Fibroblast of mammary gland (primary cell): ENCODE measurements around the gene PRMT3.
"Not testable (repeated sequence)": the region's sequence is repeated elsewhere in the genome, so short reads cannot be mapped to it uniquely, and the experiment has no call there.

Experiments used
- DNase-seq: peaks from one replicate; pipeline ENCODE4 v3.0.0-alpha.2; 2010; ENCODE audit warnings: low read depth
- H3K4me3 ChIP-seq: 2 replicates; pipeline ENCODE4 v1.5.1; 2011; ENCODE audit warnings: low read depth, mild to moderate bottlenecking, low read length, moderate library complexity; ENCODE audit not compliant: control insufficient read depth
- CTCF ChIP-seq: conservative IDR thresholded peaks from 2 replicates; pipeline ENCODE4 v1.5.1; 2011; ENCODE audit warnings: low read depth, low read length, inconsistent platforms; ENCODE audit not compliant: control insufficient read depth, insufficient read depth

PRMT3 gene

GRCh38 chr11:20373568-20374209 lies 13.8 kb upstream of the PRMT3 start:
- H3K4me3 ChIP-seq: no peak overlapping the region
- no peak for DNase-seq
- TF ChIP-seq CTCF: no peak

- no peak overlapping the region for H3K4me3 ChIP-seq
- peak; percentile 51 for DNase-seq
- TF ChIP-seq CTCF: no peak
Measured at GRCh38 chr11:20374741-20375300, 12.7 kb upstream of the PRMT3 start.

- no peak for DNase-seq
- H3K4me3 ChIP-seq: no peak overlapping the region
- TF ChIP-seq CTCF: no peak
Measured at GRCh38 chr11:20376162-20376730, 11.3 kb upstream of the PRMT3 start.

GRCh38 chr11:20385996-20386395 lies 1.5 kb upstream of the PRMT3 start:
- not testable (repeated sequence) for DNase-seq, H3K4me3 ChIP-seq

- TF ChIP-seq CTCF: no peak
- peak; percentile 18 for DNase-seq
- peak overlapping the region; percentile 84 for H3K4me3 ChIP-seq
Measured at GRCh38 chr11:20388096-20389055, 860 bp downstream of the PRMT3 start.

- DNase-seq: peak; percentile 64
- TF ChIP-seq CTCF: peak; percentile 65
- H3K4me3 ChIP-seq: no peak overlapping the region
Measured at GRCh38 chr11:20397281-20397680, 9.8 kb downstream of the PRMT3 start.
